Measurements from ENCODE around the gene YY1AP1.

- TF ChIP-seq CREB5 (CRISPR knock-in tag; IDR thresholded peaks at IDR 0.05; ENCODE audit: low read depth) = no peak
- TF ChIP-seq PPARA (CRISPR knock-in tag; IDR thresholded peaks at IDR 0.05; ENCODE audit: borderline replicate concordance) = no peak
- no peak for TF ChIP-seq ZFP30 (CRISPR knock-in tag; IDR thresholded peaks at IDR 0.05)
- TF ChIP-seq PATZ1 (CRISPR knock-in tag; IDR thresholded peaks at IDR 0.05; ENCODE audit: borderline replicate concordance) = no peak
- TF ChIP-seq ARNTL (CRISPR knock-in tag; IDR thresholded peaks at IDR 0.05; ENCODE audit: borderline replicate concordance, low read depth) = no peak
- no peak for TF ChIP-seq GLIS3 (CRISPR knock-in tag; IDR thresholded peaks at IDR 0.05)
Observed at GRCh38 chr1:155691992-155692528, 3.5 kb upstream of the YY1AP1 start.

Measured in SK-N-SH treated with all-trans-retinoic acid at 6 μM for 48 hours (cell line).